SK-N-SH treated with all-trans-retinoic acid at 6 μM for 48 hours (cell line): Measurements from ENCODE around the gene VASN.

Source experiments
- ATAC-seq: fragments of 200-7000 bp; cut with Tn5 transposase; 3 replicates; pipeline ENCODE4 v1.9.1; 2020; ENCODE audit warnings: mild to moderate bottlenecking, moderate library complexity
- ARNTL ChIP-seq: fragments of 450-650 bp; formaldehyde crosslinking; IDR thresholded peaks from 2 replicates; pipeline ENCODE4 v1.5.0; 2020; ENCODE audit warnings: low read depth, mild to moderate bottlenecking, moderate library complexity, borderline replicate concordance
- BACH2 ChIP-seq: fragments of 250-450 bp; sonication (Bioruptor Pico); IDR thresholded peaks from 2 replicates; pipeline ENCODE4 v1.9.0; 2021; ENCODE audit warnings: mild to moderate bottlenecking, borderline replicate concordance
- CSDC2 ChIP-seq: fragments of 250-450 bp; sonication (Bioruptor Pico); IDR thresholded peaks from 2 replicates; pipeline ENCODE4 v1.5.0; 2020; ENCODE audit warnings: mild to moderate bottlenecking, moderate library complexity
- ESRRG ChIP-seq: fragments of 250-450 bp; sonication (Bioruptor Pico); IDR thresholded peaks from 2 replicates; pipeline ENCODE4 v1.6.1; 2021; ENCODE audit warnings: mild to moderate bottlenecking
- GLIS3 ChIP-seq: fragments of 250-450 bp; sonication (Bioruptor Pico); IDR thresholded peaks from 2 replicates; pipeline ENCODE4 v1.5.0; 2020; ENCODE audit warnings: mild to moderate bottlenecking, moderate library complexity
- OSR1 ChIP-seq: fragments of 250-450 bp; sonication (Bioruptor Pico); IDR thresholded peaks from 2 replicates; pipeline ENCODE4 v1.8.0; 2022; ENCODE audit warnings: moderate library complexity, mild to moderate bottlenecking, inconsistent platforms
- POU6F1 ChIP-seq: fragments of 250-450 bp; sonication (Bioruptor Pico); IDR thresholded peaks from 2 replicates; pipeline ENCODE4 v1.8.0; 2021; ENCODE audit warnings: low read depth, mild to moderate bottlenecking, moderate library complexity, borderline replicate concordance
- PPARA ChIP-seq: fragments of 250-450 bp; sonication (Bioruptor Pico); IDR thresholded peaks from 2 replicates; pipeline ENCODE4 v1.5.0; 2020; ENCODE audit warnings: mild to moderate bottlenecking, borderline replicate concordance
- RARB ChIP-seq: fragments of 250-450 bp; sonication (Bioruptor Pico); IDR thresholded peaks from 2 replicates; pipeline ENCODE4 v1.8.0; 2021; ENCODE audit warnings: mild to moderate bottlenecking, moderate library complexity
- SNAI2 ChIP-seq: fragments of 250-450 bp; sonication (Bioruptor Pico); IDR thresholded peaks from 2 replicates; pipeline ENCODE4 v1.5.0; 2020; ENCODE audit warnings: mild to moderate bottlenecking, moderate library complexity
- TCF4 ChIP-seq: fragments of 250-450 bp; sonication (Bioruptor Pico); IDR thresholded peaks from 2 replicates; pipeline ENCODE4 v1.8.0; 2021; ENCODE audit warnings: mild to moderate bottlenecking, moderate library complexity, borderline replicate concordance
- TOX ChIP-seq: fragments of 250-450 bp; sonication (Bioruptor Pico); IDR thresholded peaks from 2 replicates; pipeline ENCODE4 v1.8.0; 2021; ENCODE audit warnings: mild to moderate bottlenecking, moderate library complexity, borderline replicate concordance
- ZC3H10 ChIP-seq: fragments of 250-450 bp; sonication (Bioruptor Pico); IDR thresholded peaks from 2 replicates; pipeline ENCODE4 v1.5.1; 2021; ENCODE audit warnings: mild to moderate bottlenecking, moderate library complexity
- ZFP3 ChIP-seq: fragments of 250-450 bp; sonication (Bioruptor Pico); IDR thresholded peaks from 2 replicates; pipeline ENCODE4 v1.5.0; 2020; ENCODE audit warnings: mild to moderate bottlenecking, moderate library complexity
- ZFP30 ChIP-seq: fragments of 450-650 bp; formaldehyde crosslinking; IDR thresholded peaks from 2 replicates; pipeline ENCODE4 v1.5.0; 2022; ENCODE audit warnings: mild to moderate bottlenecking, moderate library complexity
- ZNF565 ChIP-seq: fragments of 450-650 bp; formaldehyde crosslinking; conservative IDR thresholded peaks from 2 replicates; pipeline ENCODE4 v1.5.0; 2020; ENCODE audit warnings: low read depth, mild to moderate bottlenecking, moderate library complexity
- ZNF70 ChIP-seq: fragments of 450-650 bp; formaldehyde crosslinking; IDR thresholded peaks from 2 replicates; pipeline ENCODE4 v1.5.0; 2020; ENCODE audit warnings: mild to moderate bottlenecking, moderate library complexity
- ZNF8 ChIP-seq: fragments of 450-650 bp; formaldehyde crosslinking; IDR thresholded peaks from 2 replicates; pipeline ENCODE4 v1.5.0; 2020; ENCODE audit warnings: mild to moderate bottlenecking, moderate library complexity
- TF ChIP-seq, protein P1 (sequence below): fragments of 250-450 bp; sonication (Bioruptor Pico); IDR thresholded peaks from 2 replicates; pipeline ENCODE4 v1.8.0; 2020; ENCODE audit warnings: mild to moderate bottlenecking, moderate library complexity, borderline replicate concordance
- TF ChIP-seq, protein P2 (sequence below): fragments of 250-450 bp; sonication (Bioruptor Pico); IDR thresholded peaks from 2 replicates; pipeline ENCODE4 v1.5.1; 2020; ENCODE audit warnings: low read depth, mild to moderate bottlenecking, moderate library complexity
- TF ChIP-seq, protein P3 (sequence below): fragments of 250-450 bp; sonication (Bioruptor Pico); IDR thresholded peaks from 2 replicates; pipeline ENCODE4 v1.5.0; 2020; ENCODE audit warnings: mild to moderate bottlenecking, moderate library complexity

Gene VASN

DNA sequence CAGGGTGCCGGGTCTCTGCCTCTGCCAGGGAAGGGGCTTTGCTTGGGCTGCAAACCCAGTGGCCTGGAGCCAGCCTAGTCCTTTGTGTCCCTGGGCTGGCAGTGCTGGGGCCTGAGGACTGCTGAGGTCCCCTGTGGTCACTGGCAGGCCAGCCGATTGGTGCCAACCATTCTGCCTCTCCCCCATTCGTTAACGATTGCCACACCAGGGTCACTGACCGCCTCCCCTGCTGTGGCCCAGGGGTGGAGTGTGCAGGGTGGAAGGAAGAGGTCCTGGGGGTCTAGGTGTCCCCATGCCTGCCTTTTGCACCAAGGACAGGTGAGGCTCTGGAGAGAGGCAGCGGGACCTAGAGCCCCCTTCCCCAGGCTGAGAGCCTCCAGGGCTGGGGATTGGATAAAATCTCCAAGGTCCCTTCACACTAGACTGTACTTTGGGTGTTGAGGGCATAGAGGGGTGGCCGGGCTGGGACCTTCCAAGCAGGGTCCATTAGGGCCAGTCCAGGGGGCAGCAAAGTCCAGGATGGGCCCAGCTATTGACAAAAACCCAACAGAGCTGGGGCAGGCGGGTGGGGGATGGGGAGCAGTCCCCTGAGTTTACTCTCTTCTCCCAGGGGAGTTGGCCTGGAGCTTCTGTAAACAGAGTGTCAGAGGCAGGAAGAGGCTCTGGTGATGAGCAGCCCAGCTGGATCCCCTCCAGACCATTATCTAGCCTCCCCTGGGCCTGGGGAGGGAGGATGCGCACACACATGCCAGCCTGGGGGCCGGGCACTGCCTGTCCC, 1.1 kb downstream of the VASN start:
- no peak for TF ChIP-seq TOX
- TF ChIP-seq, all 23 proteins: peak for 0
- ATAC-seq, result peak; percentile 33

GRCh38 chr16:4373356-4373908, 1.8 kb downstream of the VASN start:
- peak; percentile 23 for ATAC-seq
- TF ChIP-seq ZNF70 (no peak), GLIS3 (CRISPR knock-in tag) (no peak), ZNF565 (no peak), ARNTL (CRISPR knock-in tag) (no peak), POU6F1 (no peak)

GRCh38 chr16:4373909-4374742, 2.5 kb downstream of the VASN start:
- TF ChIP-seq ZNF8 (CRISPR knock-in tag), result no peak
- TF ChIP-seq, protein P1, sequence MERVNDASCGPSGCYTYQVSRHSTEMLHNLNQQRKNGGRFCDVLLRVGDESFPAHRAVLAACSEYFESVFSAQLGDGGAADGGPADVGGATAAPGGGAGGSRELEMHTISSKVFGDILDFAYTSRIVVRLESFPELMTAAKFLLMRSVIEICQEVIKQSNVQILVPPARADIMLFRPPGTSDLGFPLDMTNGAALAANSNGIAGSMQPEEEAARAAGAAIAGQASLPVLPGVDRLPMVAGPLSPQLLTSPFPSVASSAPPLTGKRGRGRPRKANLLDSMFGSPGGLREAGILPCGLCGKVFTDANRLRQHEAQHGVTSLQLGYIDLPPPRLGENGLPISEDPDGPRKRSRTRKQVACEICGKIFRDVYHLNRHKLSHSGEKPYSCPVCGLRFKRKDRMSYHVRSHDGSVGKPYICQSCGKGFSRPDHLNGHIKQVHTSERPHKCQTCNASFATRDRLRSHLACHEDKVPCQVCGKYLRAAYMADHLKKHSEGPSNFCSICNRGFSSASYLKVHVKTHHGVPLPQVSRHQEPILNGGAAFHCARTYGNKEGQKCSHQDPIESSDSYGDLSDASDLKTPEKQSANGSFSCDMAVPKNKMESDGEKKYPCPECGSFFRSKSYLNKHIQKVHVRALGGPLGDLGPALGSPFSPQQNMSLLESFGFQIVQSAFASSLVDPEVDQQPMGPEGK (CRISPR knock-in tag), result peak; percentile 33; the same call in 1 of the 2 replicates
- TF ChIP-seq, all 23 proteins: peak for 1
- ATAC-seq, result peak; percentile 44

DNA sequence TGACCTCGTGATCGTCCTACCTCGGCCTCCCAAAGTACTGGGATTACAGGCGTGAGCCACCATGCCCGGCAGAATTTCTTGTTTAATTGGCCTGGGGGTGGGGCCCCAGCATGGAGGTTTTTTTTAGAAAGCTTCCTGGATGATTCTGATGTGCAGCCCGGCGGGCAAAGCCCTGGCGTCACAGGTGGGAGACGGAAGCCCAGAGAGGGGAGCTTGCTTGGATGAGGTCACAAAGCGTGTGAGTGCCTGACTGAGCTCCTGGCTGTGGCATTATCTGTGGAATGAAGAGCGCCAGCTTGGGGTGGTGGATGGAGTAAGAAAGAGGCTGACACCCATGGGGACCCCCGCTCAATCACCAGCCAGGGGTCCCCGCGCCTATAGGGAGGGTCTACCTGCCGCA, 4.1 kb downstream of the VASN start:
- ATAC-seq, result no peak
- TF ChIP-seq BACH2 (CRISPR knock-in tag), result no peak
- TF ChIP-seq, protein P2, sequence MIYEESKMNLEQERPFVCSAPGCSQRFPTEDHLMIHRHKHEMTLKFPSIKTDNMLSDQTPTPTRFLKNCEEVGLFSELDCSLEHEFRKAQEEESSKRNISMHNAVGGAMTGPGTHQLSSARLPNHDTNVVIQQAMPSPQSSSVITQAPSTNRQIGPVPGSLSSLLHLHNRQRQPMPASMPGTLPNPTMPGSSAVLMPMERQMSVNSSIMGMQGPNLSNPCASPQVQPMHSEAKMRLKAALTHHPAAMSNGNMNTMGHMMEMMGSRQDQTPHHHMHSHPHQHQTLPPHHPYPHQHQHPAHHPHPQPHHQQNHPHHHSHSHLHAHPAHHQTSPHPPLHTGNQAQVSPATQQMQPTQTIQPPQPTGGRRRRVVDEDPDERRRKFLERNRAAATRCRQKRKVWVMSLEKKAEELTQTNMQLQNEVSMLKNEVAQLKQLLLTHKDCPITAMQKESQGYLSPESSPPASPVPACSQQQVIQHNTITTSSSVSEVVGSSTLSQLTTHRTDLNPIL, result no peak
- no peak for TF ChIP-seq ZC3H10 (CRISPR knock-in tag)
- no peak for TF ChIP-seq RARB (CRISPR knock-in tag)
- no peak for TF ChIP-seq GLIS3 (CRISPR knock-in tag)
- no peak for TF ChIP-seq OSR1 (CRISPR knock-in tag)
- TF ChIP-seq TCF4 (CRISPR knock-in tag), result no peak
- TF ChIP-seq, protein P3, sequence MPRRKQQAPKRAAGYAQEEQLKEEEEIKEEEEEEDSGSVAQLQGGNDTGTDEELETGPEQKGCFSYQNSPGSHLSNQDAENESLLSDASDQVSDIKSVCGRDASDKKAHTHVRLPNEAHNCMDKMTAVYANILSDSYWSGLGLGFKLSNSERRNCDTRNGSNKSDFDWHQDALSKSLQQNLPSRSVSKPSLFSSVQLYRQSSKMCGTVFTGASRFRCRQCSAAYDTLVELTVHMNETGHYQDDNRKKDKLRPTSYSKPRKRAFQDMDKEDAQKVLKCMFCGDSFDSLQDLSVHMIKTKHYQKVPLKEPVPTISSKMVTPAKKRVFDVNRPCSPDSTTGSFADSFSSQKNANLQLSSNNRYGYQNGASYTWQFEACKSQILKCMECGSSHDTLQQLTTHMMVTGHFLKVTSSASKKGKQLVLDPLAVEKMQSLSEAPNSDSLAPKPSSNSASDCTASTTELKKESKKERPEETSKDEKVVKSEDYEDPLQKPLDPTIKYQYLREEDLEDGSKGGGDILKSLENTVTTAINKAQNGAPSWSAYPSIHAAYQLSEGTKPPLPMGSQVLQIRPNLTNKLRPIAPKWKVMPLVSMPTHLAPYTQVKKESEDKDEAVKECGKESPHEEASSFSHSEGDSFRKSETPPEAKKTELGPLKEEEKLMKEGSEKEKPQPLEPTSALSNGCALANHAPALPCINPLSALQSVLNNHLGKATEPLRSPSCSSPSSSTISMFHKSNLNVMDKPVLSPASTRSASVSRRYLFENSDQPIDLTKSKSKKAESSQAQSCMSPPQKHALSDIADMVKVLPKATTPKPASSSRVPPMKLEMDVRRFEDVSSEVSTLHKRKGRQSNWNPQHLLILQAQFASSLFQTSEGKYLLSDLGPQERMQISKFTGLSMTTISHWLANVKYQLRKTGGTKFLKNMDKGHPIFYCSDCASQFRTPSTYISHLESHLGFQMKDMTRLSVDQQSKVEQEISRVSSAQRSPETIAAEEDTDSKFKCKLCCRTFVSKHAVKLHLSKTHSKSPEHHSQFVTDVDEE (CRISPR knock-in tag), result no peak
- no peak for TF ChIP-seq ESRRG (CRISPR knock-in tag)
- no peak for TF ChIP-seq SNAI2 (CRISPR knock-in tag)
- TF ChIP-seq TOX, result no peak
- TF ChIP-seq ZFP3 (CRISPR knock-in tag), result no peak
- TF ChIP-seq PPARA (CRISPR knock-in tag), result no peak
- no peak for TF ChIP-seq CSDC2 (CRISPR knock-in tag)
- TF ChIP-seq ZFP30 (CRISPR knock-in tag), result no peak
